GM21367 (cell line): ENCODE measurements around the gene BET1.
A peak's percentile ranks its signal among the peaks of the same experiment; 100 is the strongest.
"Not testable (repeated sequence)": the region's sequence is repeated elsewhere in the genome, so short reads cannot be mapped to it uniquely, and the experiment has no call there.

Source experiments
- ATAC-seq: cut with Tn5 transposase; IDR thresholded peaks from one replicate; pipeline ENCODE4 v1.9.1; 2021; ENCODE audit not compliant: unreplicated experiment

Gene BET1, protein sequence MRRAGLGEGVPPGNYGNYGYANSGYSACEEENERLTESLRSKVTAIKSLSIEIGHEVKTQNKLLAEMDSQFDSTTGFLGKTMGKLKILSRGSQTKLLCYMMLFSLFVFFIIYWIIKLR

DNA sequence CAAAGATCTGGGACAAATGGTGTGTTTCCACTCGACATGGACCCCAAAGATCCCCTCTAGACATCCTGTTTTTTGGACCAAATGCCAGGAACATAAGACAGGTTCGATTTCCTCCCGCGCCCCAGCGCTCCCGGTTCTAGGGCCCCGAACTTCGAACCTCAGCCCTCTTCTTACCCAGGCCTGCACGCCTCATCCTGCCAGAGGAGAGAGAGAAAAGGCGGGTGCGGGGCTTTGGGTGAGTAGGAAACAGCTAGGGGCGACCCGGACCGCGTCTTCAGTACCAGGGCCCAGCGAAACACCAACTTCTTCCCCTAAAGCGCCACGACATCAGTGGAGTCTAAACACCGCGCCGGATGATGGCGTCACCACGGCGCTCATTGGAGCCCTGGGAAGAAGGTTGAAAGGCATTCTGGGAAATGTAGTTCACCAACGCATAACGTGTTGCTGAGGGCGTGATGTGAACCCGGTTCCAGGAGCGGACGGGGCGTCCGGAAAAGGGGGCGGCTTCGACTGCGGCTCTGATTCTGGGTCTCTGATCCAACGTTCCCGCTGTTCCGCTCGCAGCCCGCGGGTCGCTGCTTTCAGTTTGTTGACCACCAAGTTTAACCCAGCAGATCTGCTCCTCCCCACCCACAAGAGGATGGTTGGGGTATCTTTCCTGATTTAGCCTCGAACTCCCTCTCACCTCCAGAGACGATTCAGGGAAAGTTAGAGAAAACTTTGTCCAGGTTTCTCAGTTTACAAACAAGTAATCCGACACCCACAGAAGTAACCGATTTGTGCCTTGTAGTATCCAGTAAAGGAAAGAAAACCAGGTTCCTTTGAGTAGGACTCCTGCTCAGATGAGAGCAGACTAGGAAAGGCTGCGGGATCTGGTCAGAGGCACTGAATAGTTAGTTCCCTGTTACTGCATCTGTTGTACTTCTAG, at the start of gene BET1:
Gene BET1, minus strand, starts transcription at position 332 of the 928 bp plus-strand sequence. Its CDS starts 139 bp downstream, at position 193.
- ATAC-seq, result peak; percentile 95

DNA sequence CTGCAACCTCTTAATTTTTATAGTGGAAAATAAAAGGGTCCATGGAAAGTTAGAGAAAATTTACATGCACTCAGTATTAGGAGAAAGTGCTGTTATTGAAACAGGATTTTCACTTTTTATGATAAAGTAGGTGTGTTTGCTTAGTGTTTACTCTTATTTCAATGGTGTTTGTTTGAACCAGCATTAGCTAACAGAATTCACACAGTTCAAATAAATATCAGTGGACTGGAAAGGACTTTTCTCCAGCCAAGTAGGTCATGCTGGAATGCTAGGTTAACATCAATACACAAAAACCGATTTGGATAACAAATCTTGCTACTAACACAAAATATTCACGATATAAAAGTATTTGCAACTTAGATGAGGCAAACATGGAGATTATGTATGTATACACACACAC, 49.4 kb upstream of the BET1 start:
- no peak for ATAC-seq

DNA sequence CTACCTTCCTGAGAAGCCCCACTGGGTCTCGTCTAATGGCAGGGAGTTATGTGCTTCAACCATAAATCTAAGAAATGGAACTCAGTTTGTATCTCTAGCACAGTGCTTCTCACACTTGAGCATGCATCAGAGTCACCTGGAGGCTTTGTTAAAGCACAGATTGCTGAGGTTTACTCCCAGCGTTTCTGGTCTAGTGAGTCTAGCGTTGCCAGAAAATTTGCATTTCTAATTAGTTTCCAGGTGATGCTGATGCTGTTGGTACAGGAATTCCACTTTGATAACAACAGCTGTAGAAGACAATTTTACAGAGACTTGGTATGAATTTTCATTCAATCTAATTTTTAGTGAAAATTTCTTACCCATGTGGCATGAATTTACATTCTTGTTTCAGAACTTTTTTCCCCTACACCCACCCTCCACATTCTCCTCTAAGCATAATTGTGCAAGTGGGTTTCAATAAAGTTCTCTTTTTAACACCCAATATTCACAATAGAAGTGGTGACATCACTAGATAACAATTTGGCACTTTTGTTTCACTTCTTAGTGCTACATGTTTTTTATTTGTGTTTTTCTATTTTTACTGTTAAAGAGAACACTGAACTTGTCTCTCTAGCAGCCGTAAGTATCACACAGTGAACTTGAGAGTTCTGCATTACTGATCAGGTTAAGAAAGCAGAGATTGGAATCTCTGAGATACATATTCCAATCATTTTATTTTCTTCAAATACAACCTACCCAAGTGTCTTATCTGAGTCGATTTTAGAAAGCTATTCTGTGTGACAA, 48.4 kb upstream of the BET1 start:
- peak; percentile 48 for ATAC-seq

DNA sequence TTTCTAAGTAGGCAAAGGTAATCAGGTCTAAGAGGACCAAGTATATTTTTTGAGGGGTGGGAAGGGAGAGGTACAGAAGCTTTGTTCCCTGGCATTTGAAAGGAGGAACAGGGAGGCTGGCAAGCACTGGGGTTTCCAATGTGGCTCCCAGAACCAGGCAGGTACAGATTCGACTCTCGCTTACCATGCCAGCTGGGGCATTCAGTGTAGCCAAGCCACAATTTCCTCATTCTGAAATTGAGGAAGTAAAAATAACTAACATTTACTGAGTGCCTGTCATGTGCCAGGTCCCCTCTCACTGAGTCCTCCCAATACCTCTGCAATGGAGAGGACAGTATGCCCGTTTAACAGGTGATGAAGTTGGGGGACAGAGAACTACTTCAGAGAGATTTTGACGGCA, 45.9 kb upstream of the BET1 start:
- peak; percentile 80 for ATAC-seq

DNA sequence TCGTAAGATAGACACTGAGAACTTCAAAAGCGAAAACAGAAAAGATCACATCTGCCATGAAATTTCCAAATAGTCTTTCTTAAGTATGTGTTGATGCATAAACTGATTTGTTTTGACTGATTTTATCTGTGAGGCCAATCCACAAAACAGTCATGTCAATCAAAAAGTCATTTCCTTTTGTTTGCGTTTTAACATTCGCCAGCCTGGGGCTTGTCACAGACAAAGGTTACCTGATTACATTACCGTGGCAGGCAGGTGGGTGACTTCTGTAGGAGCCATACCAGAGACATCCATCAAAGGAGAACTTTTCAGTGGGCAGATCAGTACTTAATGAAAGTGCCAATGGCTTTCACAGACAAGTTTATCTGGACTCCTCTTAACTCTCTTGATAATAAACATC, 45.5 kb upstream of the BET1 start:
- peak; percentile 7 for ATAC-seq

DNA sequence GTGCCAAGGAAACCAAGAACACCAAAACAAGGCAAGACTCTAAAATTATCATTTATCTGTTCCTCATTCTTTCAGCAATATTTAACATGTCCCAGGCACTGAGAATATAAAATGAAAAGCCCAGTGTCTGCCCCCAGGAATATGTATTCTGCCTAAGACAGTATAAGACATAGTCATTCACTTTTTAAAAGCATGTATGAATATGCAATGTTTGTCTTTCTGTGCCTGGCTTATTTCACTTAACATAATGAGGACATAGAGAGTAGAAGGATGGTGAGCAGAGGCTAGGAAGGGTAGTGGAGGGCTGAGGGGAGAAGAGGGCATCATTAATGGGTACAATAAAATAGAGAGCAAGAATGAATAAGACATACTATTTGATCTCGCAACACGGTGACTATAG, 44.6 kb upstream of the BET1 start:
- no peak for ATAC-seq

DNA sequence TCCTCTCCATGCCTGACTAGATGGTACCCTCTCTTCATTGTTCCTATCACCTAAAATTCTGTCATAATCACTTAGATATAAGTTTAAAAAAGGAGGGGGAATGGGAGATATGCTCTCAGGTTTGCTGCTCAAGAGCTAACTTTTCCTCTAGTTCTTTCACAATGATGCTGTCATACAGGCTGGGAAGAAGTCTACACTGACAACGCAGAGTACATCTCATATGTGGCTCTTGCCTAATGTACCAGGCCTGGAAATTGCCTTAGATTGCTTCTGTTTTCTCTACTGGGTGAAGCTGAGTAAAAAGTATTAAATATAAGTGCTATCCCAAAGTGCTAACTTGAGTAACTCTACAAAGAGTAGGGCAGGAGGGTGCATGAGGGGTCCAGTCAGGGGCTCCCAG, 43.8 kb upstream of the BET1 start:
- no peak for ATAC-seq

DNA sequence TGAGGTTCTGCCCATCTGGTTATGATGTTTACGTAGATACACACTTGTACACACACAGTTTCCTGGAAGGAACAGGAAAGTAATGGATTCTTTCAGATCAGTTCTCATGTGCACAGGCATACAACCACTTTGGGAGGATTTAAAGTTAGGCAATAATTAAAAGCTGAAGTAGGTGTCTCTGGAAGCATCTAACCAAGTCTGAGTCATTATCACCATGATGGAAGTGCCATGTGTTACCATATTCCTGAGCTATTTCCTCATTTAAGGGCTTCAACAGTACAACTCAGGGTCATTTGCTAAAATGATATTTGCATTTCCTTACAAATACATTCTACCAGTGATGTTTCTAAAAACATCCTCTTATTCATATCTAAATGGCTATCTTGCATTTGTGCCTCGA, 41.4 kb upstream of the BET1 start:
- no peak for ATAC-seq

DNA sequence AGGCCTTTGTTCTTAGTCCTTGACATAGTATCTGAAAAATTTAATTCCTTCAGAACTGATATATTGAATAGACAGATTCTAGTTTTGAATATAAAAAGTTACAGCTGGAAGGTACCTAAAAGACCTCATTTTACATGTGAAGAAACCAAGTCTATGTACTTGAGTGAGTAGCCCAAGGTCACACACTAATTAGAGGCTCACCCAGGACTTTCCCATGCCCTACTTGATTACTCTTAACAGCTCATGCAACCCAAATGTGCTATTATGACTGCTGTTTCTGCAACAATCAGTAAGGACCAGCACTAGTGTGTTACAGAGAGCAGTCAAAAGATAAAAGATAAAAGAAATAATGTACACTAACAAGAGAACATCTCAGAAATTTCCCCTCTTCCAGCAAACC, 40.7 kb upstream of the BET1 start:
- no peak for ATAC-seq

DNA sequence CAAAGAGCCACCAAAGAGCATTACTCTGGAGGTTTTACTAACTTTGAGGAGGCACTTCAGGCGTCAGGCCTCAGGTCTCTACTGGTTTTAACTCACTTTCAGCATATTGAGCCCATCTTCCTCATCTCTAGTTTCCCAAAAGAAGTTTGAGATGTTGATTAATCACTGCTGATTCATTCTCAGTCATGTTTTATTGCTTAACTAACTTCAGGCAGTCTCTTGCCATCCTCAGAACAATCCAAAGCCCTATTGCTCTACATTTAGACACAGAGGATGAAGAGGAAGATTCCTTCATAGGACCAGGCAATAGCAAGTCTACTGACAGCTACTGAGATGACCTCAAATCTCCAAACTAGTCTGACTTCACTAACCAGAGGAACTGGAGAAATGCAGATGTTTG, 39.1 kb upstream of the BET1 start:
- no peak for ATAC-seq

DNA sequence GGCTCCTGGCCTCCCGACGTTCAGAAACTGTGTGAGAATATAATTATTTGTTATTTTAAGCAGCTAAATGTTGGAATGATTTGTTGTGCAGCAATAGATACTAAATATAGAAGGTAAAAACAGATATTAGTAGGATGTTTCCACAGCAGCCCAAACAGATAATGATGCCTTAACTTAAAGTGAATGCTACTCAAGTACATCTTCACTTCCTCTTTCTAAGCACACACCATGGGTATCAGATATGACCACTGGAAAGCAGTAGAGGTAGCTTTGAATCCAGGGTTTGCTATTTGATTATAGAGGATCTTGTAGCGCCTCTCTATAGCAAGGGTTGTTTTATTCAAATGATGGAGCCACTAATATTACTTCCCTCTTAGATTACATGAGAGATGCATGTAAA, 38.2 kb upstream of the BET1 start:
- ATAC-seq, result peak; percentile 98

DNA sequence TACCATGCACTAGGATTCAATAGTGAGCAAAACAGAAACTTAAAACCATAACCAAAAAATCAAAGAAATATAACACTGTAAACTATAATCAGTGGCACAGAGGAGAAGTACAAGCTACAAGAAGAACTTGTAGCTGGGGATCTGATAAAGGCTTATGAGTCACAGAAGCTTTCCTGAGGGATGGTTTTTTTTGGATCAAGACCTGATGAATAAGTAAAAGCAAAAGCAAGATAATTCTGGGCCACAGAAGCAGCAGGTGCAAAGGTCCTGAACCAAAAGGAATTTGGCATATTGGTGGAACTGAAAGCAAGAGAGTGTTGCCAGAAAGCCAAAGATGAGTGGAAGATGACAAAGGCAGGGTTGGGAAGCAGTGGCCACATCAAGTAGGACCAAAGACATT, 37.4 kb upstream of the BET1 start:
- no peak for ATAC-seq

DNA sequence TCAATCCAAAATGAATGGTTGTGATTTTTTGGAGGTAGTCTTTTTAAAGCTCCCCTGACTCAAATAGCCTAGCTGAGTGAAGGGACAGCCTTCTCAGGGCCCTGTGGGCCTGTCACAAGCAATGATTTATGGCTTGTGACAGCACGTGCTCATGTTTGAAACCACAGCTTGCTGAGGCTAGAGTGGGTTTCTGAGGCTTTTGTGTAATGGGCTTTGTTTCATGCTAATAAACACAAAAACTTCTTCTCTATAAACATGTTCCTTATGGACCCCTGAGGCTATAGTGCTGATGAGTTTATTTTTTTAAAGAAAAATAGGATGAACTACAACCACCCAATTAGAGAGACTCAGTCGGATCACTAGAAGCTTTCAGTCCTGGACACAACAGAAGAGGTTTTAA, 36.1 kb upstream of the BET1 start:
- no peak for ATAC-seq

DNA sequence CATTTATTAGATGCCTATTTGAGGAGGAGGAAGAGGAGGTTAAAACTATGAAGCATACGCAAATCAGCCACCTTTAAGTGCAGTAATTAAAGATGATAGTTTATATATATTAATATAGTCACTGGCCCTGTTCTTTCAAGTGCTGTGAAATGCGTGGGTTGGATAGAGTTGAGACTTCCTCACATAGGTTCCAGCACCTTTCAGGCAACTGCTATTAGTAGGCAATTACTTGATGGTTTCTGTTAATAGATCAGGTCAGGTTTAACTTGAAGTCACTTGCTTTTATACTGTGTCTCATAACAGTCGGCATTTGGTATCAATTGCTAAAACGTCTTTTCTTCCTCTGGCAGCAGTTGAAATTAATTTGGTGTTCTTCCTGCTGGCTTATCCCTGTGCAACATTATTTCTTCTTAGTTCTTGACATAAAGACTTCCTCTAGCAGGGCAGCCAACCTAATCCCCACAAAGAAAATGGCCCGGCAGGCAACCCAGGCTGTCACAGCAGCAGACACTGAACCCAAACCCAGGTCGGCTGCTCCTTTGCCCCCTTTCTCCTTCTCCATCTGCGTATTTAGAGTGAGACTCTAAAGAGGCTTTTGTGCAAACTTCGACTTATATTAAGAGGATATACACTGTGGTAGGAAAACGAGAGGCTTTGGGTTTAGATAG, 35.3 kb upstream of the BET1 start:
- no peak for ATAC-seq

DNA sequence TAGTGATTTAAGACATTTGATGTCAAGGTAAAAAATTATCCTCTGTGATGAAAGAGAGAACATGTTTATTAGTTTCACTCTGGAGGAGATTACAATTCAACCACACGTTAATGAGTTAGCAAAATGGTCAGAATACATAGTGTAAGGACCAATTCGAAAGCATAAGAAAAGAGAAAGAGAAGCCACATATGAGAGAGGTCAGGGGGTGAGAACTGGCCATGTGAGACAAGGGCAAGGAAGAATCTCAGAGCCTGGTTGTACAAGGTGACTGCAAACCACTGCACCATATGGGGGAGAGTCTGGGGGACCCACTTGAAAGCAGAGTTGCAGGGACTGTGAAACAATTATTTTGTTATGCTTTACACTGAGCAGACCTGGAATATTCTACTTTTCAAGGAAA, 27.7 kb upstream of the BET1 start:
- ATAC-seq, result no peak

DNA sequence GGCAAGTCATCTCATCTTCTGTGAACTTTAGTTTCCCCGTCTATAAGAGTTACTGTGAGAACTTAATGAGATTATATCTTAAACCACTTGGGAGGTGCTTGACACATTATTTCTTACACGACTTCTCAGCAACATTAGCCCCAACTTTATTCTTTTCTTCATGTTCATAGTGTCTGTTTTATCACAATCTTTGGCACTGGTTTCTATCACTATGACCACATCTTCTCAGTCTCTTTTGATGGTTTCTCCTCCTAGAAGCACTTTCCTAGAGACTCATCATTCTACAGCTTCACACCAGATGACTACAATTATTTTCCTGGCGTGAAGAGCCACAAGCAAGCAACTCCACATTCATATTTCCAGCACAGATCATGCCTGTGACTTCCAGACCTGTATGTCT, 26.5 kb upstream of the BET1 start:
- no peak for ATAC-seq

DNA sequence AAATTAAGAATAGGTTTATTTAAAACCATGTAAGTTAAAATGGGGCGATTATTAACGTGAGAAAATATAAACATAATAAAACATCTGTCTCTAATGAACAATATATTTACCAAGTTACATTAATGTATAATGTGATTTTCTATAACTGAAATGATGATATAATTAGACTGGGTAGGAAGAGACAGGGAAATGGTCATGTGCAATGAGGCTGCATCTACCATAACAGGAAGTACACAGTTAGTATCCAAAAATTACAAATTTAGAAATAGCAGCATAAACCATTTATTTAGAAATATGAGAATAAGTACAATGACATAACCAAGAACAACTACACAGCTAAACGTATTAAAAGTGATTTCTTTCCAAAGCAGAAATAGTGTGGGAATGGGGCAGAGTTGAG, 25.8 kb upstream of the BET1 start:
- ATAC-seq, result no peak

DNA sequence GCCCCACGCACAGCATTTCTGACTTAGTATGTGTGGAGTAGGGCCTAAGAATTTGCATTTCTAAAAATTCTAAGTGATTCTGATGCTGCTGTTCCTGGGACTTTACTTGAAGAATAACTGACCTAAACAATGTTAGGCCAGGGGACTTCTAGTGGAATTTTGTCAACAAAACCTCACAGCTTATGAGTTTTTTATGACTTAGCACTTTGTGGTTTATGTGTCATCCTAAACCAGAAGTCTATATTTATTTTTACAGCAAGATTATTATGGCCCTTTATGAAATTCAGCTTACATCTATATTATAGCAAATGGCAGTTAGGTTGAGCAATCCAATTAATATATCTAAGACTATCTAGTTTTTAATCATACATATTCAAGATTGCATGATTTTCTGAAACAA, 24.6 kb upstream of the BET1 start:
- no peak for ATAC-seq

DNA sequence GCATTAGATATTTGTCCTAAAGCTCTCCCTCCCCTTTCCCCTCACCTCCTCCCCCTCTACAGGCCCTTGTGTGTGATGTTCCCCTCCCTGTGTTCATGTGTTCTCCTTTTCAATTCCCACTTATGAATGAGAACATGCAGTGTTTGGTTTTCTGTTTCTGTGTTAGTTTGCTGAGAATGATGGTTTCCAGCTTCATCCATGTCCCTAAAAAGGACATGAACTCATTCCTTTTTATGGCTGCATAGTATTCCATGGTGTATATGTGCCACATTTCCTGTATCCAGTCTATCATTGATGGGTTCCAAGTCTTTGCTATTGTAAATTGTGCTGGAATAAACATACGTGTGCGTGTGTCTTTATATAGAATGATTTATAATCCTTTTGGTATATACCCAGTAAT, 22.5 kb upstream of the BET1 start:
- not testable (repeated sequence) for ATAC-seq

DNA sequence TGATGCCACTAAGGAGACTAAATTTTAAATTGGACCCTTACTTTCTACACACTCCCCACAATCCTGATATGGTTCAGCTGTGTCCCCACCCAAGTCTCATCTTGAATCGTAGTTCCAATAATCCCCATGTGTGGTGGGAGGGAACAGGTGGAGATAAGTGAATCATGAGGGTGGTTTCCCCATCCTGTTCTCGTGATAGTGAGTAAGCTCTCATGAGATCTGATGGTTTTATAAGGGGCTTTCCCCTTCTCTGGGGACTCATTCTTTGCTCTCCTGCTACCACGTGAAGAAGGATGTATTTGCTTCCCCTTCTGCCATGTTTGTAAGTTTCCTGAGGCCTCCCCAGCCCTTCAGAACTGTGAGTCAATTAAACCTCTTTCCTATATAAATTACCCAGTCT, 18.4 kb upstream of the BET1 start:
- ATAC-seq, result no peak

DNA sequence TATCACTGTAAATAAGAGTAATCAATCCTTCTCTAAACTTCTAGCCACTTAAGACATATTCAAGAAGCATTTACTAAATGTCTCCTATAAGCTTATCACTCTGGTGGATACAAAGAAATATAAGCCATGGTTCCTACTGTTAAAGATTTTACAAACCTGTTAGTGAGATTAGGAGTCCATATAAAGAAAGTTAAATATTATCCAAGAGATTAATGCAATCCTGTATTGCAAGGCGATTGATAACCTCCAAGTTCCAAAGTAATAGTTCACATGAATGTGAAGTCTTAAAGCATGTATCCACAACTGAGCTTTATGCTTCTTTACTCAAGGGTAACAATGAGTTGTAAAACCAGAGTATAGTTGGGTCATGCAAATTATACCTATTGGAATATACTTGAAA, 12.6 kb upstream of the BET1 start:
- no peak for ATAC-seq
